Measurements from ENCODE around the gene SLC26A2.

The SLC26A2 gene

GRCh38 chr5:149917073-149917676 lies 43.4 kb upstream of the SLC26A2 start:
- no peak overlapping the region for H4K91ac ChIP-seq (ENCODE audit: low read length)
- no peak overlapping the region for H2BK12ac ChIP-seq (ENCODE audit: low read length in 2 of 2)
- H3K36me3 ChIP-seq (ENCODE audit: control insufficient read depth in 1 of 2, insufficient read depth in 2 of 2, low read depth in 1 of 2, low read length in 2 of 2): no peaks in the 10 kb centered on the region
- H2AFZ ChIP-seq (ENCODE audit: low read depth, low read length): no peak overlapping the region
- H3K4ac ChIP-seq (ENCODE audit: low read depth in 1 of 2, low read length in 2 of 2): no peak overlapping the region
- no peak overlapping the region for H3K4me3 ChIP-seq (ENCODE audit: insufficient read depth in 1 of 2, low read depth in 1 of 2, low read length in 2 of 2)
- no peak overlapping the region for H3K23ac ChIP-seq (ENCODE audit: low read length in 2 of 2)
- no peaks in the 10 kb centered on the region for H3K79me1 ChIP-seq (replicated peaks; ENCODE audit: low read length, poor library complexity, severe bottlenecking)
- 91% methylated on average over 5 of the region's 6 CpGs for WGBS
- peak overlapping the region; percentile 24 for H3K4me2 ChIP-seq (ENCODE audit: low read length, poor library complexity, severe bottlenecking)
- peak overlapping the region; percentile 76 for H2AK5ac ChIP-seq (ENCODE audit: low read length, severe bottlenecking)
- no peak for DNase-seq
- H3K9ac ChIP-seq (ENCODE audit: low read length): no peak overlapping the region
- H2BK120ac ChIP-seq (ENCODE audit: low read depth, low read length): no peak overlapping the region
- H2BK5ac ChIP-seq (ENCODE audit: low read depth, low read length, poor library complexity, severe bottlenecking): peak overlapping the region; percentile 39
- no peak overlapping the region for H3K18ac ChIP-seq (ENCODE audit: low read depth in 1 of 2, low read length in 2 of 2)
- no peak overlapping the region for H3K14ac ChIP-seq (ENCODE audit: low read length in 2 of 2)
- peak overlapping the region; percentile 65 for H3K27ac ChIP-seq (ENCODE audit: low read length, poor library complexity, severe bottlenecking)
- peaks cover 12% of the 10 kb centered on the region for H3K4me1 ChIP-seq (ENCODE audit: control insufficient read depth, insufficient read depth, low read depth, low read length)
- H3K9me3 ChIP-seq (ENCODE audit: control insufficient read depth, low read length): no peaks in the 10 kb centered on the region
- H3K27me3 ChIP-seq (ENCODE audit: control insufficient read depth in 1 of 2, insufficient read depth in 1 of 2, low read length in 2 of 2): peaks cover 0 to 23% of the 10 kb centered on the region in 2 experiments
- H4K8ac ChIP-seq (ENCODE audit: low read length): no peak overlapping the region
- no peak overlapping the region for H2BK15ac ChIP-seq (ENCODE audit: low read depth, poor library complexity, severe bottlenecking)

GRCh38 chr5:149921597-149921996 lies 39.0 kb upstream of the SLC26A2 start:
- no peak overlapping the region for H2BK15ac ChIP-seq (ENCODE audit: low read depth, poor library complexity, severe bottlenecking)
- no peak overlapping the region for H2AK5ac ChIP-seq (ENCODE audit: low read length, severe bottlenecking)
- H3K14ac ChIP-seq (ENCODE audit: low read length in 2 of 2): no peak overlapping the region
- H3K27ac ChIP-seq (ENCODE audit: low read length, poor library complexity, severe bottlenecking): no peak overlapping the region
- no peak overlapping the region for H2AFZ ChIP-seq (ENCODE audit: low read depth, low read length)
- H4K8ac ChIP-seq (ENCODE audit: low read length): no peak overlapping the region
- H3K4ac ChIP-seq (ENCODE audit: low read depth in 1 of 2, low read length in 2 of 2): no peak overlapping the region
- no CpG with 5 or more reads among the region's 3 CpGs for WGBS
- no peaks in the 10 kb centered on the region for H3K36me3 ChIP-seq (ENCODE audit: control insufficient read depth in 1 of 2, insufficient read depth in 2 of 2, low read depth in 1 of 2, low read length in 2 of 2)
- no peak overlapping the region for H3K4me2 ChIP-seq (ENCODE audit: low read length, poor library complexity, severe bottlenecking)
- H2BK5ac ChIP-seq (ENCODE audit: low read depth, low read length, poor library complexity, severe bottlenecking): no peak overlapping the region
- DNase-seq: no peak
- no peaks in the 10 kb centered on the region for H3K79me1 ChIP-seq (replicated peaks; ENCODE audit: low read length, poor library complexity, severe bottlenecking)
- H3K27me3 ChIP-seq (ENCODE audit: control insufficient read depth in 1 of 2, insufficient read depth in 1 of 2, low read length in 2 of 2): peaks cover 0 to 11% of the 10 kb centered on the region in 2 experiments
- H2BK12ac ChIP-seq (ENCODE audit: low read length in 2 of 2): no peak overlapping the region
- no peak overlapping the region for H3K18ac ChIP-seq (ENCODE audit: low read depth in 1 of 2, low read length in 2 of 2)
- peaks cover 4% of the 10 kb centered on the region for H3K4me1 ChIP-seq (ENCODE audit: control insufficient read depth, insufficient read depth, low read depth, low read length)
- no peak overlapping the region for H2BK120ac ChIP-seq (ENCODE audit: low read depth, low read length)
- no peak overlapping the region for H3K23ac ChIP-seq (ENCODE audit: low read length in 2 of 2)
- H3K4me3 ChIP-seq (ENCODE audit: insufficient read depth in 1 of 2, low read depth in 1 of 2, low read length in 2 of 2): no peak overlapping the region
- no peak overlapping the region for H3K9ac ChIP-seq (ENCODE audit: low read length)
- no peaks in the 10 kb centered on the region for H3K9me3 ChIP-seq (ENCODE audit: control insufficient read depth, low read length)
- no peak overlapping the region for H4K91ac ChIP-seq (ENCODE audit: low read length)

GRCh38 chr5:149922950-149923349 lies 37.6 kb upstream of the SLC26A2 start:
- Histone ChIP-seq H3K4me1 (ENCODE audit: control insufficient read depth, insufficient read depth, low read depth, low read length) (peaks cover 2% of the 10 kb centered on the region), H4K8ac (ENCODE audit: low read length) (no peak overlapping the region), H3K79me1 (replicated peaks; ENCODE audit: low read length, poor library complexity, severe bottlenecking) (no peaks in the 10 kb centered on the region), H2BK120ac (ENCODE audit: low read depth, low read length) (no peak overlapping the region), H3K14ac (ENCODE audit: low read length in 2 of 2) (no peak overlapping the region), H3K27ac (ENCODE audit: low read length, poor library complexity, severe bottlenecking) (no peak overlapping the region), H2BK5ac (ENCODE audit: low read depth, low read length, poor library complexity, severe bottlenecking) (no peak overlapping the region), H3K9ac (ENCODE audit: low read length) (no peak overlapping the region), H3K27me3 (ENCODE audit: control insufficient read depth in 1 of 2, insufficient read depth in 1 of 2, low read length in 2 of 2) (peaks cover 0 to 11% of the 10 kb centered on the region in 2 experiments), H3K4ac (ENCODE audit: low read depth in 1 of 2, low read length in 2 of 2) (no peak overlapping the region), H3K4me2 (ENCODE audit: low read length, poor library complexity, severe bottlenecking) (no peak overlapping the region), H2BK12ac (ENCODE audit: low read length in 2 of 2) (no peak overlapping the region), H3K9me3 (ENCODE audit: control insufficient read depth, low read length) (no peaks in the 10 kb centered on the region), H4K91ac (ENCODE audit: low read length) (no peak overlapping the region), H3K36me3 (ENCODE audit: control insufficient read depth in 1 of 2, insufficient read depth in 2 of 2, low read depth in 1 of 2, low read length in 2 of 2) (no peaks in the 10 kb centered on the region), H3K4me3 (ENCODE audit: insufficient read depth in 1 of 2, low read depth in 1 of 2, low read length in 2 of 2) (no peak overlapping the region), H2BK15ac (ENCODE audit: low read depth, poor library complexity, severe bottlenecking) (no peak overlapping the region), H3K18ac (ENCODE audit: low read depth in 1 of 2, low read length in 2 of 2) (no peak overlapping the region), H2AFZ (ENCODE audit: low read depth, low read length) (no peak overlapping the region), H3K23ac (ENCODE audit: low read length in 2 of 2) (no peak overlapping the region), H2AK5ac (ENCODE audit: low read length, severe bottlenecking) (no peak overlapping the region)
- 93% methylated on average over 6 of the region's 6 CpGs for WGBS
- DNase-seq: no peak

- Histone ChIP-seq H4K91ac (ENCODE audit: low read length) (no peak overlapping the region), H3K9ac (ENCODE audit: low read length) (no peak overlapping the region), H3K23ac (ENCODE audit: low read length in 2 of 2) (no peak overlapping the region), H2AK5ac (ENCODE audit: low read length, severe bottlenecking) (no peak overlapping the region), H3K18ac (ENCODE audit: low read depth in 1 of 2, low read length in 2 of 2) (no peak overlapping the region), H3K4me1 (ENCODE audit: control insufficient read depth, insufficient read depth, low read depth, low read length) (peaks cover 2% of the 10 kb centered on the region), H3K27me3 (ENCODE audit: control insufficient read depth in 1 of 2, insufficient read depth in 1 of 2, low read length in 2 of 2) (peaks cover 0 to 8% of the 10 kb centered on the region in 2 experiments), H2BK120ac (ENCODE audit: low read depth, low read length) (no peak overlapping the region), H3K36me3 (ENCODE audit: control insufficient read depth in 1 of 2, insufficient read depth in 2 of 2, low read depth in 1 of 2, low read length in 2 of 2) (no peaks in the 10 kb centered on the region), H3K4me2 (ENCODE audit: low read length, poor library complexity, severe bottlenecking) (no peak overlapping the region), H2AFZ (ENCODE audit: low read depth, low read length) (no peak overlapping the region), H3K9me3 (ENCODE audit: control insufficient read depth, low read length) (no peaks in the 10 kb centered on the region), H3K27ac (ENCODE audit: low read length, poor library complexity, severe bottlenecking) (no peak overlapping the region), H2BK15ac (ENCODE audit: low read depth, poor library complexity, severe bottlenecking) (no peak overlapping the region), H3K4me3 (ENCODE audit: insufficient read depth in 1 of 2, low read depth in 1 of 2, low read length in 2 of 2) (no peak overlapping the region), H2BK5ac (ENCODE audit: low read depth, low read length, poor library complexity, severe bottlenecking) (no peak overlapping the region), H3K14ac (ENCODE audit: low read length in 2 of 2) (no peak overlapping the region), H3K4ac (ENCODE audit: low read depth in 1 of 2, low read length in 2 of 2) (no peak overlapping the region), H4K8ac (ENCODE audit: low read length) (no peak overlapping the region), H3K79me1 (replicated peaks; ENCODE audit: low read length, poor library complexity, severe bottlenecking) (no peaks in the 10 kb centered on the region), H2BK12ac (ENCODE audit: low read length in 2 of 2) (no peak overlapping the region)
- peak; percentile 71 for DNase-seq
- 48% methylated on average over 3 of the region's 5 CpGs for WGBS
These were observed 36.1 kb upstream of the SLC26A2 start for GRCh38 chr5:149924486-149924885.

Data from mesenchymal stem cell (in vitro differentiated cells and primary cell).